ENCODE results near the gene PKIB.

Gene PKIB

DNA sequence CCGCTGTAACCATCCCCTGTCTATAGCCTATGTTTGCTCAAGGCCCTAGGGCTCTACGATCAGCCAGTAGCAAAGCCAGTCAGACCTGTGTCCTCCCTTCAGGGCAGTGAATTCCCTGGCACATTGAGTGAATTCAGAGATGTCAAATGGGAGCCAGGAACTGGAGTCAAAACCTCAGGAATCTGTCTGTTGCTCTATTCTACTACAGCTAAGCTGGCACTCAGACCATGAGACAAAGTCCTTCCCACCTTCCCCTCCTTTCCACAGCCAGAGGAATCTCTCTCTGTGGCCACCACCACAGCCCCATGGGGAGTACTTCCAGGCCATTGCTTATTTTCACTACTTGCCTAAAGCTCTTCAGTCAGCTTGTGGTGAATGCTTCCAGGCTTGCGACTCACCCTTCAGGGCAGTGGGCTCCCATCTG, 82.0 kb downstream of the PKIB start:
- no peak overlapping the region for H3K4me3 Mint-ChIP-seq
- peaks cover 10% of the 10 kb centered on the region for H3K9me3 Mint-ChIP-seq
- intact Hi-C loops (cut with micrococcal nuclease), result no loop called here
- H3K27ac Mint-ChIP-seq, result peak overlapping the region; percentile 21
- H3K36me3 Mint-ChIP-seq (ENCODE audit: low read depth), result no peaks in the 10 kb centered on the region
- peaks cover 10% of the 10 kb centered on the region for H3K4me1 Mint-ChIP-seq (ENCODE audit: low read depth)
- peaks cover 8% of the 10 kb centered on the region for H3K27me3 Mint-ChIP-seq

DNA sequence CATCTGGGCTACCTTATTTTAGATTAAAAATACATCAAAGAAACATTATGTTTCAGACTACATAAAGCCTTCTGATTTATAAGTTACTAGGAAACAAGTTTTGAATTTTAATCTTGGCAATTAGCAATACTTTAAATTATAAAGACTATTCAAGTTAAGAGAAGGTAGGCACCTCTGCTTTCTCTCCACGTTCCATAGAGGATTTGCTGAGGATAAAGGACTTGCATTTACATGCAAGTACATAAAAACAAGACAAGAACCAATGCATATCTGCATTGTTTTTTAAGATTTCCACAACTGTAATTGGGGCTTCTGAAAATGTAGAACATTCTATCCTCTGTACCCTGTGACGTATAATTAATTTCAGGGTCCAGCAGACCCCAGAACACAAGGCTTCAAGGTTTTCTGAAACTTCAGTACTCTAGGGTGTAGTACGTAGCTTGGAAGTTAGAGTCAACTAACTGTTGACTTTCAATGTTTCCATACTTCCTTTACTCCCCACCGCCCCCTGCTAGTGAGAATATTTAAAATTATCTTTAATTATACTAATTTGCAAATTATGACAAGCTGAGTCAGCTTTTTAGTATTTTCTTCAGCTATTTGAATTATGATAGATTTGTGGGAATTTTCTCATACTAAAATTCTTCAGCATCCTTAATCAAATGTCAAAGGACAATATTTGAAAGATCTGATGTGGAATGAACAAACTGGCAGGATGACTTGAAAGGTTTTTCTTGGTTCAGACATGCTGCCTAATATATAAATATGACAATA, 82.8 kb downstream of the PKIB start:
- peaks cover 10% of the 10 kb centered on the region for H3K9me3 Mint-ChIP-seq
- no peak overlapping the region for H3K4me3 Mint-ChIP-seq
- intact Hi-C loops (cut with micrococcal nuclease), result no loop called here
- peaks cover 10% of the 10 kb centered on the region for H3K4me1 Mint-ChIP-seq (ENCODE audit: low read depth)
- H3K27me3 Mint-ChIP-seq, result peaks cover 8% of the 10 kb centered on the region
- H3K27ac Mint-ChIP-seq, result no peak overlapping the region
- no peaks in the 10 kb centered on the region for H3K36me3 Mint-ChIP-seq (ENCODE audit: low read depth)

DNA sequence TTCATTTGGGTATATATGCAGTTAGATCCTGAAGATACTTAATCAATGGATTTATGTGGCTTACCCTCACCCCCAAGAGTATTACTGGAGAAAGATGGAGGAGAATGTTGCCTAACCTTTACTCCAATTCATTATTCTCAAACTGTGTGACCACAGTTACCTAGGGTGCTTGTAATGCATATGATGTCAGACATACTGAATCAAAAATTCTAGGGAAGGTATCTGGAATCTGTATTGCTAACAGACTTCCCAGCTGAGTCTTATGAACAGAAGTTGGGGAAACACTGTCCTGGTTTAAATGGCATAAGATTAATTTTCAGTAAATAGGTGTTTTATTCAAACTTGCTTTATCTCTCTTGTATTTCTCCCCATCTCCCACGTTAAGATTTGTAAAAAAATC, 83.9 kb downstream of the PKIB start:
- H3K9me3 Mint-ChIP-seq, result peaks cover 5% of the 10 kb centered on the region
- no peak overlapping the region for H3K4me3 Mint-ChIP-seq

DNA sequence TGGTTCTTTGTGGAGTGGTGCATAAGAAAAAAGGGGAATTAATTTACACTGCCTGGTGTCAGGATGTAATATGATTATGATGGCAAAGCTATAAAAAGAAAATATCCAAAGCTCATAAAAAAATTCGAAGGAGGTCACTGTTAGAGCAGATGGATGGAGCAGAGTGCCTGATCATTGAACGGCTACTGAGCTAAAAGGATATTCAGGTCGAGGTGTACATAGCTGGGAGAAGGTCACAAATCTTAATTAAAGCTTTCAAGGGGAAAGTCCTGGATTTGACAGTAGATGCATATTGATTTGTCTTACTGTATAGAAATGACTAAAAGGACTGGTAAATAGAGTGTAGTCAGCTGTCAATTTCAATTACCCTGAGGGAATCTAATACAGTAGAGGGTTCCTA, 84.4 kb downstream of the PKIB start:
- Mint-ChIP-seq H3K27ac (no peak overlapping the region), H3K27me3 (peaks cover 3% of the 10 kb centered on the region), H3K9me3 (no peaks in the 10 kb centered on the region), H3K4me1 (ENCODE audit: low read depth) (peaks cover 10% of the 10 kb centered on the region), H3K36me3 (ENCODE audit: low read depth) (no peaks in the 10 kb centered on the region), H3K4me3 (no peak overlapping the region)
- intact Hi-C loops (cut with micrococcal nuclease), result no loop called here

More for the DNA sequence above, 83.9 kb downstream of the PKIB start:
- intact Hi-C loops (cut with micrococcal nuclease), result no loop called here
- Mint-ChIP-seq H3K27me3 (peaks cover 4% of the 10 kb centered on the region), H3K4me1 (ENCODE audit: low read depth) (peaks cover 10% of the 10 kb centered on the region), H3K36me3 (ENCODE audit: low read depth) (no peaks in the 10 kb centered on the region), H3K27ac (no peak overlapping the region)

DNA sequence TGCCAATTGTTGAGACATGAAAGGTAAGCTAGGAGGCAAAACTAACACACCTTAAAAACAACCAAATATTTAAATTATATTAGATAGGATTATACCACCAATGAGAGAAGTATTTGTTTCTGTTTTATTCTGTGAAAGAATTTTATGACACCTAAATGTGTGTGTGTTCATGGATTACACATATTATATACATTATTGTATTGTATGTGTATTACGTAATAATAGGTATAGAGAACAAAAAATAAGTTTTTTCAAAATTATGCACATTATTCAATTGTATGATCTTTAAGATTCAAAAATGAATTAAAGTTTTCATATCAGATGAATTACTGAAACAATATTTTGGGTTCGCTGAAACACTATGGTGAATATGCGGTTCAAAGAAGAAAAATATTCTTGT, 85.0 kb downstream of the PKIB start:
- intact Hi-C loops (cut with micrococcal nuclease), result no loop called here

DNA sequence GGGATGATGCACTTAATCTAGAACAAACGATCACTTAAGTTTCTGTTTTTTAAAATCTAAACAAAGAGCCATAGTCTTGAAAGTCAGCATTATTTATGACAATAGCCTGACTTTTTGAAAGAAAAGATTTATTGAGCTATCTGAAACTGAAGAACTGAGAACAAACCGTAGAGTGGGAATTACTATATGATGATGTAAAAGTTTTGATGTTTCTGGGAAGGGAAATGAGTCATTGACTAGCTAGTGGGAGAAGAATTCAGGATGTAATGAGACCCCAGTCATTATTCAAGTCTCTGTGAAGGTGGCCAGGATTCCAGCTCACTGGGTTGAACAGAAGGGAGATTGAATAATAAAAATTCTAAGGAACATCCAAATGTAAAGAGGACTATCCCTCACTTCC, 85.9 kb downstream of the PKIB start:
- Mint-ChIP-seq H3K9me3 (no peaks in the 10 kb centered on the region), H3K4me3 (no peak overlapping the region), H3K27me3 (peaks cover 3% of the 10 kb centered on the region), H3K4me1 (ENCODE audit: low read depth) (peaks cover 10% of the 10 kb centered on the region), H3K36me3 (ENCODE audit: low read depth) (no peaks in the 10 kb centered on the region), H3K27ac (no peak overlapping the region)
- intact Hi-C loops (cut with micrococcal nuclease), result no loop called here

More for the DNA sequence above, 85.0 kb downstream of the PKIB start:
- H3K4me1 Mint-ChIP-seq (ENCODE audit: low read depth), result peaks cover 10% of the 10 kb centered on the region
- peaks cover 3% of the 10 kb centered on the region for H3K27me3 Mint-ChIP-seq
- H3K27ac Mint-ChIP-seq, result no peak overlapping the region
- no peak overlapping the region for H3K4me3 Mint-ChIP-seq
- no peaks in the 10 kb centered on the region for H3K36me3 Mint-ChIP-seq (ENCODE audit: low read depth)
- no peaks in the 10 kb centered on the region for H3K9me3 Mint-ChIP-seq

DNA sequence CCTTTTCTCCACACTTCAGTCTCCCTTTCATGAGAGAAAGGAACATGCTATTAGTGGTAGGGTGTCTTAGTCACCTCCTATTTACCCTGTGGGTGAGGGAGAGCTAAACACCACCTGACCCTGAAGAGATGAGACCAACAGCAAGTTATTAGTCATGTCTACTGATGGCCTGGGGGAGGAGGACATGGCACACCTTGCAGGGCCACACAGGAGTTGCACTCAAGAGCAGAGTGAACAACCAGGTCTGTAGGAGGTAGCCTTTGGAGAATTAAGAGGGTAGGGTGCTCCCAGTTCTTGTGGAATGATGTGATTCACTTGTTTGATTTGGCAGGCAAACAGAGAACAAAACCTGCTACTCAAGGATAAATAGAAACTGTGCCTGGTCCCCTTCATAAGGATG, 86.6 kb downstream of the PKIB start:
- intact Hi-C loops (cut with micrococcal nuclease), result no loop called here
- H3K36me3 Mint-ChIP-seq (ENCODE audit: low read depth), result no peaks in the 10 kb centered on the region
- H3K4me3 Mint-ChIP-seq, result no peak overlapping the region
- H3K4me1 Mint-ChIP-seq (ENCODE audit: low read depth), result peaks cover 10% of the 10 kb centered on the region
- peaks cover 3% of the 10 kb centered on the region for H3K27me3 Mint-ChIP-seq
- no peaks in the 10 kb centered on the region for H3K9me3 Mint-ChIP-seq
- H3K27ac Mint-ChIP-seq, result no peak overlapping the region

DNA sequence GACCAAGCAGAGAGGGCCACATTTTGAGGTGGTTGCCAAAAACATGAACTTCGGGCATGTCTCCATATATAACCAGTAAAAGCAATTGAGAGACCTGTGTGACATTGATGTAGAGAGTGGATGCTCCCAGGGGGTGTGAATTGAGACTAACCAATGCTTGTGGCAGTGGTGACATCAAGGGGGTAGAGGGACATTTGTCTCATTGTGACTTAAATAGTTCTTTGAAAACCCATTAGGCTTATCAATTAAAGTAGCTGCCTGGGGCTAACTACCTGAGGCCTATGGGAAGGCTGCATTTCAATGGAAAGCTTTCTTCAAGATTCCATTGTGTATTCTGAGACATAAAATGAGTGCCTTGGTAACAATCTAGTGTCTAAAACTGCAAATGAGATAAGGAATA, 87.3 kb downstream of the PKIB start:
- intact Hi-C loops (cut with micrococcal nuclease), result no loop called here

DNA sequence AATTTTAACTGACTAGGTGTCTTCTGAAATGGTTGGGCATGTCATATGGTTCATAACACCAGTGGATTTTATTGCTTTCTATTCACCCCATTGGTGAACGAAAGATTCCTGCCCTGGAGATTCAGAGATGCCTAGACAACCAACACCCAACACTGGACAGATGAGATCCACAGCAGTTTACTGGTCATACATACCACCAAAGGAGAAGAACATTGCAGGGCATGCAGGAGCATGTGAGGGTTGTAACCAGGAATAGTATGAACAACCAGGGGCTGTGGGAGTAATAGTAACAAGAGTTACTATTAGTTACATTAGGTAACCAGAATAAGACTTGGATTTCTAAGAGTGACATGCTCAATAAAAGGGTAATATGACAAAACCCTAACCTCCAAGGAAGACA, 91.5 kb downstream of the PKIB start:
- intact Hi-C loops (cut with micrococcal nuclease), result no loop called here
- Mint-ChIP-seq H3K27ac (no peak overlapping the region), H3K27me3 (peaks cover 10% of the 10 kb centered on the region), H3K4me1 (ENCODE audit: low read depth) (peaks cover 3% of the 10 kb centered on the region), H3K36me3 (ENCODE audit: low read depth) (no peaks in the 10 kb centered on the region), H3K9me3 (no peaks in the 10 kb centered on the region), H3K4me3 (no peak overlapping the region)

More for the DNA sequence above, 87.3 kb downstream of the PKIB start:
- Mint-ChIP-seq H3K36me3 (ENCODE audit: low read depth) (no peaks in the 10 kb centered on the region), H3K27me3 (peaks cover 3% of the 10 kb centered on the region), H3K4me3 (no peak overlapping the region), H3K27ac (no peak overlapping the region), H3K9me3 (no peaks in the 10 kb centered on the region), H3K4me1 (ENCODE audit: low read depth) (peaks cover 10% of the 10 kb centered on the region)

DNA sequence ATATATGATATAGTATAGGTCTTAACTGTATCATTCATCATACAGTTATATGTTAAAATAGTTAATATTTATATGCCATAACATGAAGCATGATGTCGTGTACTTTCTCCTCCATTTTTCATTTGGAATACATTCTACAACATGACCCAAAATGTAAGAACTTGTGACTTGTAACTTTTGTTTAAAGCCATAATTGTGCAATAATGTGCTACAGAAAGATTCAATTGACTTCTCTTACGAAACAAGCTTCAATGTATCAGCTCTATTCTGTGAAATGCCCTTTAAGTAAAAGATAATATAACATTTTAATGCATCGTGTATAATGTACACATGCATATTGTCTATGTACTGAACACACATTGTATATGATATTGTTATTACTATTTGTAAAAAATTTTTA, 92.6 kb downstream of the PKIB start:
- Mint-ChIP-seq H3K36me3 (ENCODE audit: low read depth) (no peaks in the 10 kb centered on the region), H3K27ac (no peak overlapping the region), H3K4me3 (no peak overlapping the region), H3K9me3 (no peaks in the 10 kb centered on the region), H3K4me1 (ENCODE audit: low read depth) (no peaks in the 10 kb centered on the region), H3K27me3 (peaks cover 9% of the 10 kb centered on the region)
- intact Hi-C loops (cut with micrococcal nuclease), result no loop called here

DNA sequence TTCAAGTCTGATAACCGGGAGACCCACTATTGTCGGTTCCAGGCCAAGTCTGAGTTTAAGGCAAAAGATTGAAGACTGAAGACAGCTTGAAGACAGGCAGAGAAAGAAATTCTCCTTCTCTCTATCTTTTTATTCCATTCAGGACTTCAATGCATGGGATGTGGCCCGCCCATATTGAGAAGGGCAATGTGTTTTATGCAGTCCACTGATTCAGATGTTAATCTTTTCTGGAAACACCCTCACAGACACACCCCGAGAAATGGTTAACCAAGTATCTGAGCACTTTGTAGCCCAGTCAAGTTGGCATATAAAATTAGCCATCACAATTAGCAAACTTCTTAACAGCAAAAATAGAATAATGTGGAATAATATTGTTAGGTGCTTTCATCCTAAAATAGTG, 93.9 kb downstream of the PKIB start:
- Mint-ChIP-seq H3K27ac (no peak overlapping the region), H3K9me3 (no peaks in the 10 kb centered on the region)

DNA sequence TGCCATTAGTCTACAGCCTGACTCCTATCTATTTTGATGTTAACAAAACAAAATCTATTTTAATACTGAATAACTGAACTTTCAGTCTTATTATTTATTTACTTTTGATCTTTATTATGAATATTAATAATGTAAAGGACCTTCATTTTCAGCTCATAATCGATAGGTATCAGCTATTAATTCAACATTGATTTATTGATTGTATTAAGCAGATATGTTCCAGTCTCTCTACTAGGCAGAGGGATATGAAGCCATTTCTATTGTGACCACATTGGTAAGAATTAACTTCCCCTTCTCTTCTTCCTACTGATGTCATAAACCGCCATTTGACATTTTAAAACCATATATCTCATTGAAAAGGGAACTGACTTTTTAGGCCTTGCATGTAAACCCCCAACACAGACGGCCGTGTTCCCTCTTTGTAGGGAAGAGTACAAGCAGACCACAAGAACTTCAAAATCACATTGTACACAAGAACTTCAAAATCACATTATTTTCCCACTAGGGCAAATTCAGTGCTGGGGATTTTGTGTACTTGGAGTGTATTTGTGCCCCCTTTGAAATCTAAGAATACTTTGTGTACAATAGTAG, 99.8 kb downstream of the PKIB start:
- H3K4me1 Mint-ChIP-seq (ENCODE audit: low read depth), result peaks cover 19% of the 10 kb centered on the region
- H3K4me3 Mint-ChIP-seq, result no peak overlapping the region
- H3K36me3 Mint-ChIP-seq (ENCODE audit: low read depth), result no peaks in the 10 kb centered on the region
- H3K9me3 Mint-ChIP-seq, result no peaks in the 10 kb centered on the region
- H3K27me3 Mint-ChIP-seq, result peaks cover 19% of the 10 kb centered on the region
- peak overlapping the region; percentile 66 for H3K27ac Mint-ChIP-seq
- intact Hi-C loops (cut with micrococcal nuclease), result loop anchor here (5.0 kb wide), 1 partner anchor 38 kb away; no protein-coding TSS in a partner anchor

More for the DNA sequence above, 93.9 kb downstream of the PKIB start:
- no peaks in the 10 kb centered on the region for H3K36me3 Mint-ChIP-seq (ENCODE audit: low read depth)
- no peaks in the 10 kb centered on the region for H3K4me1 Mint-ChIP-seq (ENCODE audit: low read depth)
- peaks cover 18% of the 10 kb centered on the region for H3K27me3 Mint-ChIP-seq
- H3K4me3 Mint-ChIP-seq, result no peak overlapping the region
- intact Hi-C loops (cut with micrococcal nuclease), result no loop called here

DNA sequence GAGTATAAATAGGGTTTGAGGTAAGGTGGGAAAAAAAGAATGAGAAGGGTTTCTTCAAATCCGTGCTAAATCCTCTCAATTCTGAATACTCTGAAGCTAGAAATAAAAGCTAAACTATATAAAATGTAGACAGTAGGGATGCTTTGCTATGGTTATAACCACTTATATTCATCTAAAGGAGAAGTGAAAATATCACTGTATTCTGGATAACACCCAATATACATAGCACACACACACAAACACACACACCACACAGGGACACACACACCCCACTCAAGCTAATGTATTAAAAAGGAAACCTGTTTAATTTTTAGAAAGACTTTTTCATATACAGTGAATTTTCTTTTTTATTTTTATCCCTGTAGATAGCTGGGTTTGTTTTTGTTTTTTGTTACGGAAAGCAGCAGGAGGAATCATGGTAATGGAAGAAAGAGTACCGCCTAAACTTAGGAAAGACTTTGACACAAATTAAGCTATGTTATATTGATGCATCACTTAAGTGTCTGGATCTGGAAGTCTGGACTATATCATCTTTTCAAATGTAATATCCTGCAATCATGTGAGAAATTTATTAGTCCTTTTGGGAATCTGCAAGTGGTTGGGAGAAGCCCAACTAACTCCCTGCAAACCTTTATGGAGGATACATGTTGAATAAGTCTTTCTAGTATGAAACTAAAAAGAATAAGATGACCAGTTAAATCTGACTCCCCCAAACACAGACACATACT, 100.9 kb downstream of the PKIB start:
- H3K36me3 Mint-ChIP-seq (ENCODE audit: low read depth), result no peaks in the 10 kb centered on the region
- peaks cover 14% of the 10 kb centered on the region for H3K27me3 Mint-ChIP-seq
- H3K27ac Mint-ChIP-seq, result peak overlapping the region; percentile 66
- peaks cover 23% of the 10 kb centered on the region for H3K4me1 Mint-ChIP-seq (ENCODE audit: low read depth)
- intact Hi-C loops (cut with micrococcal nuclease), result loop anchor here (5.0 kb wide), 1 partner anchor 39 kb away; no protein-coding TSS in a partner anchor
- H3K4me3 Mint-ChIP-seq, result no peak overlapping the region
- H3K9me3 Mint-ChIP-seq, result no peaks in the 10 kb centered on the region

DNA sequence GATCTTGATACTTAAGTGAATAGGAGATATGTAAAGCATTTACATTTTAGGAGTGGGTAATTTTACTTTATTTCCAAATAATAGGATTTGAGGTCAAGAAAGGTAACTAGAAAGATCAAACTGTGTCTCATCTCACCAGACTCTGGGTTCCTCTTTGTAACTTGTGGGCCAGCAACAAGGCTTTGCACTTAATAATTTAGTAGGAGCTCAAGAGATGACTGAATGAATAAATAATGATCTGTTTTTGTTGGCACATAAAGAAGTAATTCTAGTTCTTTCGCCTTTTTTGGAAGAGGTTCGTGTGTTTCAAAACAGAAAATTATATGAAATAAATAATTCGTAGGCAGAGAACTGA, 101.9 kb downstream of the PKIB start:
- H3K36me3 Mint-ChIP-seq (ENCODE audit: low read depth), result no peaks in the 10 kb centered on the region

More for the DNA sequence above, 101.9 kb downstream of the PKIB start:
- intact Hi-C loops (cut with micrococcal nuclease), result loop anchor here (5.0 kb wide), 1 partner anchor 40 kb away; no protein-coding TSS in a partner anchor
- Mint-ChIP-seq H3K4me1 (ENCODE audit: low read depth) (peaks cover 32% of the 10 kb centered on the region), H3K27ac (peak overlapping the region; percentile 84), H3K9me3 (no peaks in the 10 kb centered on the region), H3K27me3 (peaks cover 10% of the 10 kb centered on the region), H3K4me3 (no peak overlapping the region)
